CD4-positive, alpha-beta T cell treated with Interleukin-6 for 4 hours (primary cell): Measurements from ENCODE around the gene ADI1.

Source experiments
- DNase-seq: peaks from one replicate; pipeline ENCODE4 v3.0.0-alpha.2; 2020; ENCODE audit warnings: mixed read lengths

Gene ADI1

DNA sequence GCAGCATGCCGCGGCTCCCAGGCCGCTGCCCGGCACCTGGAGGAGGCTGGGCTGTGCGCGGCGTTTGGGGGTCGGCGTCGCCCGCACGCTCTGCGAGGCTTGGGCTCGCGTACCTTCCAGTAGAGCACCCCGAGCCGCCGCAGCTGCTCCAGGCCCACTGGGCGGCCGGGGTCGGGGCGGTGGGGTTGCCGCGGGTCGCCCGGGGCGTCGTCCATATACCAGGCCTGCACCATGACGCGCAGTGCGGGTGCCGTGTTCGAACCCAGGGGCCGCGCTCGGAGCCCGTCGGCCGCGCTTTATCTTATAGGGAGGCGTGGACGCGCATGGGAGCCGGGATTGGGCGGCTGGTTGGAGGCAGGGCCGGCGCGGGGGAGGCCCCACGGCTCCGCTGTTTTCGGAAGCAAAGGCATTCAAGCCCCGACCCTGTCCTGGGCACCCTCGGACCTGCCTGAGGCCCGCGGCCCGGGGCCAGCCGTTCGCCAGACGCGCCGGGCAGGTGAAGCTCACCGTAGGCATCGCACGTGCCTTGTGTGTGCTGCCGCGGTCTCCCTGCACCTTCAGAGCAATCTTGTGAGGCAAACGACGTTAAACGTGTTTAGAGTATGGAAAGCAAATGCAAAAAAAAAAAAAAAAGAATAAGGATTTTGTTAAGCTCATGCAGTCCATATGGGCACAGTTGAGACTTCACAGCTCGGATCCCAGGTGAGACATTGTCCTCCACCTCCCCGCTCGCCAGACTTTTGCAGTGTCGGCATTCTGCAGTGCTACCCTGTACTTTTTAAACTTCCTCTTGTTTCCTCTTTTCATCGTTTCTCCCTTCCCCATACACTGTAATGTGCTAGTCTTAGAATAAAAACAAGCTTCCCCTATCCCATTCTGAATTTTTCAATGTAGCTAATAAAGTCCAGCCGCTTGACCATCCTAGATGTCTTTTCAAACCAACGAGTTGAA is at the start of gene ADI1:
Gene ADI1 (minus strand): TSS at position 277 of the 951 bp plus-strand sequence. CDS start 44 bp downstream, at position 233.
- DNase-seq, result peak; percentile 81

- no peak for DNase-seq
Measured at GRCh38 chr2:3566806-3567205, 47.5 kb upstream of the ADI1 start.

- DNase-seq, result no peak
Measured at GRCh38 chr2:3565117-3565516, 45.8 kb upstream of the ADI1 start.

DNA sequence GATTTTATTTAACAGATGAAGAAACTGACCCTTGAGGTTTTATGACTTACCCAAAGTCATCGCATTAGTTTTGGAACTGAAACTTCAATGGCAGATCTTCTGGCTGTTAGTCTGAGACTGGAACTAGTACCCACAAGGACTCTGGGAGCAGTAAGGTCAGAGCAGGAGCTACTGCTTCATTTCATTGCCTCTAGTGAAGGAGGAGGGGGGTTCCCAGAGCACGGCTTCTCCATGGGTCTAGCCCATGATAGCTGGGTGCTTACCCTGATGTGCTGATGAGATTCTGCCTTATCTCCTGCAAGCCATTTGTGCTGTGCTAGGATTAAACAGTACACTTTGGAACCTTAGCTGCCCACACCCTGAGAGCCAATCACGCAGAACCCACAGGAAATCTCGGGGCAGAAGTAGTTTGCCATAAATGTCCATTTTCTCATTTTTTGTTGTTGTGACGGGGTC is 44.2 kb upstream of the ADI1 start:
- DNase-seq, result no peak

DNA sequence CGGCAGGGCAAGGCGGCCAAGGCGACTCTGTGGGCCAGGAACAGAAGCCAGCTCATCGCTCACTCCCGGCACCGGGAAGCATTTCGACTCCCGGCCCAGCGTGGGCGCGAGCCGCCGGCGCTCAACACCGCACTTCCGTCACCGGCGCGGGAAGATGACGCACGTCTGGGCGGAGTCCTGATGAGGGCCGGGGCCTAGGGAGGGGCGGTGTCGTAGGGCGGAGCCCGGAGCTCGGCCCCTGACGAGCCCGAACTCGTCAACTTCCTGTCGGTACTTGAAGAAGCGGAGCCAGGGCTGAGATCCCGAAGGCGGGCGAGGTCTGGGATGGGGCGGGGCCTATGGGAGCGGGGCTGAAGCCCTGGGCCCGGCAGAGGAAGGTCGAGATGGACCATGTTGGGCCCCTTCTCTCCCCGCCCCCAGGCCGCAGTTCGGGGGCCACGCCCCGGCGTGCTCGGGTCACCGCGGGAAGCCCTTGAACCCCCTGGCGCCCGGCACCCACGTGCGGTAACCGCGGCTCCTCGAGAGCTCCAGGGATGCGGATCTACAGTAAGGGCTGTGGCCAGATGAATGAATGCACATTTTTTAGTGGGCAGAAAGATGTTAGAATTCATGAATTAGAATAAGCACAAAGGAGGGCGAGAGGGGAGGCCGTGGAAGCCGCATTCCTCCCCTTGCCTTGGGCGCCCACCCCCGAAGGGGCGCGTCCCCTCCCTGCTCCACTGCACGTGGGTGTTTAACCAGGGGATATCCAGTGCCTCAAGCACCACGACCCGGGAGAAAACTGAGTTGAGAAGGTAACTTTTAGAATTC is 39.1 kb upstream of the ADI1 start, which contains the start of gene RNASEH1:
Gene RNASEH1 (minus strand): TSS at position 129 of the 810 bp plus-strand sequence. CDS start 73 bp downstream, at position 56.
- DNase-seq, result peak; percentile 98

DNA sequence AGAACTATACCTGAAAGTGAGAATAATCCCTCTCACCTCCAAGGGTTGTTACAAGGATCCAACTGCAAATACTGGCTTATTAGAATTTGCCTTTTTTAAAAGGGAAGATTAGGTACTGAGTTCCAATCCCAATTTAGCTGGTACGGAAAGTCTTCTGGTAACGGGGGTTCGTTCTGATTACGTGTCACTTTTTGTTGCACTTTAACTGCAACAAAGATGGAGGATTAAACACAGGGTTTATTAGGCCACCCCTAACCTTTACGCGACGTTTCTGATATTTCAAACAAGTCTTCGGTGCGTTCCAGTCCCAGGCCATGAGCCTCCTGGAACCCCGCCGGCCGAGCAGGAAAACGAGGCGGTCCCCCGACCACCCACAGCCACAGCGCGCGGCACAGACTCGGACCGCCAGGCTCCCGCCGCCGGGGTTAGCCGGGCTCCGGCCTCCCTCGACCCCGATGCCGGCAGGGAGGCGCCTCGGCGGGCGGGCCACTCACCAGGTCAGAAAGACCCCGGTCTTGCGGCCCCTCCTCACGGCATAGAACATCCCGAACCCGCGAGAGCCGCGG is 38.4 kb upstream of the ADI1 start:
- DNase-seq, result no peak

DNA sequence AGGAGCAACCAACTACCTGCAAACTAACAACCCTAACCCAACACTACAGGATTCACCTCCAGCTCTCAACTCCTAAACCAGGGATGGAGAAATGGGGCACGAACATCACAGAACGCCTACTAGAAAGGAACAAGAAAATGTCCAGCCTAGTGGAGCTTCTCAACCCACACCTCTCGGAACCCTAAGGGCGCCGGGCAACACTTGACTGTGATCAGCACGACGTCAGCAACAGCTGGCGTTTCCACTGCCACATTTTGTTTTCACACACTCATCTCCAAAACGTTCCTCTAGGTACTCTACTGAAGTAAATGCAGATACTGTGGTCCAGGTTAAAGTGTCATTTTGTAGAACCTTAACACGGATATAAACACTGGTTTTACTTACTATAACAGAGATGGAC is 34.6 kb upstream of the ADI1 start:
- no peak for DNase-seq

GRCh38 chr2:3547915-3548314 is 28.6 kb upstream of the ADI1 start:
- DNase-seq, result no peak

- no peak for DNase-seq
Measured at GRCh38 chr2:3545788-3546478, 26.6 kb upstream of the ADI1 start.

DNA sequence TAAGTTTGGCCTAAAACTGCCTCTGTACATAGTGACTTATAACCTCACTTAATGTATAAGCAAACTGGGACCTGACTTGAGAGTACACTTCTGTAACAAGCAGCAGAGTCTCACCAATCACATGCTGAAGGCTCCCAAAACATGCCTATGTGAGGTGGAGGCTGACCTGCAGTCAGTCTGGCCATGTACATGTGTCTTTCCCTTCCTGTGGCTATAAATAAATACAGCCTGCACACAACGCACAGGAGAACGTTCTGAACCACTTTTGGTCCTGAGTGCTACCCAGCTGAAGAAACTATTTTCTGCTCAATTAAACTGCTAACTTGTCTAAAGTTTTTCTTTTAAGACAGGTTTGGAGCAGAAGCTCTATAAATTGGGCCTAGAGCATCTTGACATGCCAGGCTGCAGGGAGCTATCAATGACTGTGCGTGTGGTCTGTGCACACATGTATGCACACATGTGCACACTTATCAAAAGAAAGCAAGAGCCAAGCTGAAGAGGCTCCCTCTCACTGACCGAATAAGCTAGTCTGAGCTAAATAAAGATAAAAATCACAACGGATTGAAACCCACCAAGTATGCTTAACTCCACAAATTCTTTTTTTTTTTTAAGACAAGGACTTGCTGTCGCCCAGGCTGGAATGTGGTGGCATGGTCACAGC is 23.8 kb upstream of the ADI1 start:
- no peak for DNase-seq

- no peak for DNase-seq
Measured at GRCh38 chr2:3542107-3542506, 22.8 kb upstream of the ADI1 start.

DNA sequence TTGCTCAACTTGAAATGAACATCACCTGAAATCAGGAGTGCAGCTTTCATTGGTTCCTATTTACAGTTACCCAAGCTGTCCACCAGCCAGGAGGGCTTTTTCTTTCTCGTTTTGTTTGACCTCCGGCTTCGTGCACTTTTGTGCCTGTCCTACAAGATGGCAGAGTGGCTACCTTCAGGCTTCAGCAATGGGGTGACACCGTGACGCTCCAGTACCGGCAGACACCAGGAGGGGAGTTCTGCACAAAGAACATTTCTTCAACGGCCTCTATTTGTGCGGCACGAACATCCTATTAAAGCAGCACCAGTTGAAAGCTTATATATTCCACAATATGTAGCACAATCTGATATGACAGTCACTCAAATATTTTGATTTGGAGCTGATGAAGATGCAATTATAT is 20.5 kb upstream of the ADI1 start:
- DNase-seq, result no peak

- peak; percentile 16 for DNase-seq
Measured at GRCh38 chr2:3536682-3537632, 17.6 kb upstream of the ADI1 start.

DNA sequence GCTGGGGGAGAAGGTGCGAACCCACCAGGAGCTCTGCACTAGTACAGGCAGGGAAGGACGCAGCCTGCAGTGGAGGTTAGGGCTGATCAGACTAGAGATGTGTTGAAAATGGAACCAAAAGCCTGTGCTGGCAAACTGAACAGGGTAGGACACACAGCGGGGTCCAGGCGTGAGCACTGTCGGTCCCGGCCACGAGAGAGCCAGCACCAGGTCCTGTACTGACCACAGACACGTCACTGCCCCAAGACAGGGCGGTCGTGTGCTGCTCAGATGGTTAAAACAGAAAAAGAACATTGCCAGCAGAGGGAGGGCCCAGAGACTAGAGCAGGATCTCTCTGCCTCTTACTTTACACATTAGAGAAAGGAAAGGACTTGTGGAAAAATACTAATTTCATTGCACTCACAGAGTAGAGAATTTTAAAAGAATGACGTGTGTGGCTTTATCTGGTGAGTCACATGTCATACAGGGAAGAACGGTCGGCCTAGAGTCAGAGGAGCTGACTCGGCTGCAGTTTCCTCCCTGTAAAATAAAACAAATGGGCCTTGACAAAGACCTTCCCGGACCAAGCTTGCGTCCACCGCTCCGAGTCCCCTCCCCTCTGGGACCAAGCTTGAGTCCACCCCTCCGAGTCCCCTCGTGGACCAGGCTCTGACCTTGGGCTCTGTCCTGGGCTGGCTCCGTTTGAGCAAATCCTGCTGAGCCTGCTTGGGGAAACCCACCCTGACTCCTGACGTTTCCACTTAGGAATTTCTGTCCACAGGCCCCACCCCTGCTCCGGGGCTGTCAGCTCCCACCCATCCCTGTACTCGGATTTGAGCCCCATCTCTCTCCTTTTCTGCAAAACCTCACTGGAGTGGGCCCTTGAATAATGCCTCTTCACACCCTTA is 16.7 kb upstream of the ADI1 start:
- DNase-seq, result no peak

DNA sequence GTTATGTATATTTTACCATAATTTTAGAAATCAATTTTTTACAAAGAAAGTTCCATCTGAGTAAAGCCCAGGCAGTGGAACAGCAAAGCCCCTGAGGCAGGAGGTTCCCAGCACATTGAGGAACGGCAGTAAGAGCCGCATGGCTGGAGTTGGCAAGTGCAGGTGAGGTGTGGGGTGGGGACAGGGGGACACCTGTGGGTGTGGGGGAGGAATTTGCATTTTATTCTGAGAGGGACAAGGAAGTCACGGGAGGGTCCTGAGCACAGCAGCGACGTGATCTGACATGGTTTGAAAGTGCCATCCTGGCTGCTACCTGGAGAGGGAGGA is 16.1 kb upstream of the ADI1 start:
- no peak for DNase-seq

DNA sequence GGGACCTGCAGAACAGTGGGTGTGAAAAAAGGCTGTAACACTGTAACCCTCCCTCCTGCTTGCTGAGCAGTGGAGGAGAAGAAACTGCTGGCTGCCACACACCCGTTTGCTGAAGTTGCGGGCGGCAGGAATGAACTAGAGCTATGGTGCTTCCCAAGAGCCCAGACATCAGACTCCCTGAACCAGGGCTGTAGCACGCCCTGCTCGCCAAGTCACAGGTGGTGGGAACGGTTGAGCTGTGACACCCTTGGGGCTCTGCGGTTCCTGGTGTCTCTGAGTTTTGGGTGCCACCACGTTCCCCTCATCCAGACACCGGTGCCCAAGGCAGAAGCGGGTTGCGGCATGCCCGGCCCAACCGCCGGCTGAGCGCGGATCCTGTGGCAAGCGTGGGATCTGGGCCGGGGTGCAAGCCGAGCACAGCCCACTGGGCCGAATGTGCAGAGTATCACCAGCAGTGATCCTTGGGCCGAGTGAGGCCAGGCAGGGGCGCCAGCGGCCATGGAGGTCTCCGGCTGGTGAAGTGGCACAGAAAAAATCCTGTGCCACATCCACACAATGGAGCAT is 15.0 kb upstream of the ADI1 start:
- DNase-seq, result no peak

- no peak for DNase-seq
Measured at GRCh38 chr2:3533836-3534235, 14.5 kb upstream of the ADI1 start.

DNA sequence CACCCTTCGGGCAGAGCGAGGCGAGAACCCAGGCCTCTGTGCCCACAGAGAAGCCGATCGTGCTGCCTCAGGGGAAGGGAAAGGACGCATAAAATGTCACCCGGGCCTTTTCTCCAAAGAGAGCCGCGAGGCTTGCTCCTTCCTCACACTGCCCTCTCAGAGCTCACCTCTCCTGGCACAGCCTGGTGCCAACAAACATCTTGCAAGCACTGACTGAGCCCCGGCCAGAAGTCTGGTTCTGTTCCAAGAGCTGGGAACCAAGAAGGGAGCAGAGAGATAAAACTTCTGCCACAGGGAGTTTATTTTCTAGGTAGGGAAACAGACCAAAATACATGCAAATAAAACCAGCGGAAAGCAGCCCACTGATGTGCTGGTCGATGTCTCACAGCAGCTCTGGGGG is 13.6 kb upstream of the ADI1 start:
- DNase-seq, result no peak

- DNase-seq, result no peak
Measured at GRCh38 chr2:3529316-3530025, 10.1 kb upstream of the ADI1 start.
